ENCODE results near the gene DLG3.
"Not testable (repeated sequence)": the region's sequence is repeated elsewhere in the genome, so short reads cannot be mapped to it uniquely, and the experiment has no call there.

DLG3 gene

DNA sequence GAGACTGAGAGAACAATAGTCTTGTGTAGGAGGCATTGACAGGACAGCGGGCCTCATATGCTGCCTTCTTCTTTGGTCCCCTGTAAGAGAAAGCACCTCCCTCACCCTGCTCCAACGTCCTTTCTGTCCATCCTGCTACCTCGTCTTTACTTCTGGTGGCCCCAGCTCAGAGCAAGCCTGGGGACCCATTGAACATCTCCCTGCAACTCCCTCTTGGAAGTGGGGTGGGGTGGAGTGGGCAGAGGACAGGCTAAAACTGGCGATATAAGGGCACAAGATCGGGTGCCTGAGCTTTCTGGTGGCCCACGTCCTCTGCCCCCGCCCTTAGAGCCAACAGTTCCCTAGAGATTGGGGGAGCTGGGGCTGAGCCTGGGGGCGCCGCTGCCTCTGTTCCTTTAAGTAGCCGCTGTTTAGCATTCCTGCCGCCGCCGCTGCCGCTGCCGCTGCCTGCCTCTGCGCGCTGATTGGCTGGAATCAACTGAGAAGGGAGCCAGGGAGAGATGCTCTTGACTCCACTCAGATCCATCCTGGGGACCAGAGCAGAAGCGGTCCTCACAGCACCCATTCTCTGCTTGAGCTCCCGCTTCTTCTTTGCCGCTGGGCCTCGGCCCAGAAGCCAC lies at the start of gene DLG3:
Gene DLG3, plus strand, starts transcription at position 510 of the 620 bp plus-strand sequence. CDS start 367 bp downstream, outside the sequence.
- no peak for DNase-seq

DNA sequence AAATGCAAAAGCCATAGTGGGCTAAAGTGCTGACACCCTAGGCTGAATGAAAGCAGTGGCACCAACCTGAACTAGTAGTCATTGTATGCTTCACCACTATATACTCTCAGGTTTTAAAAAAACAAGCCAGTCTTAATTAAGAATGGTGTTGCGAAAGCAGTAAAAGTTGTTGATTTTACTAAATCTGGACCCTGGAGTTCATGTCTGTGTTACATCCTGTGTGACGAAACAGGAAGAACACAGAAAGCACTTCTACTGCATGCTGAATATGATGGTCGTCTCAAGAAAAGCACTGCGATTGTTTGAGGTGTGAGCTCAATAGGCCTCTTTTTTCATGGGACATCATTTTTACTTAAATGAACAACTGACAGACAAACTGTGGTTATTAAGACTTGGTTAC lies 45.7 kb upstream of the DLG3 start:
- no peak for DNase-seq

DNA sequence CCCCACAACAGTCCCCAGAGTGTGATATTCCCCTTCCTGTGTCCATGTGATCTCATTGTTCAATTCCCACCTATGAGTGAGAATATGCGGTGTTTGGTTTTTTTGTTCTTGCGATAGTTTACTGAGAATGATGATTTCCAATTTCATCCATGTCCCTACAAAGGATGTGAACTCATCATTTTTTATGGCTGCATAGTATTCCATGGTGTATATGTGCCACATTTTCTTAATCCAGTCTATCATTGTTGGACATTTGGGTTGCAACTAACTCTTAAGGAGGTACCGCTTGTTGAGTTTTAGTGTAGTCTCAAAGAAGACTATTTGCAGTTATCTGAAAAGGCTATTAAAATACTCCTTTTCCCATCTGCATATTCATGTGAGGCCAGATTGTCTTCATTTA lies 44.5 kb upstream of the DLG3 start:
- not testable (repeated sequence) for DNase-seq

DNA sequence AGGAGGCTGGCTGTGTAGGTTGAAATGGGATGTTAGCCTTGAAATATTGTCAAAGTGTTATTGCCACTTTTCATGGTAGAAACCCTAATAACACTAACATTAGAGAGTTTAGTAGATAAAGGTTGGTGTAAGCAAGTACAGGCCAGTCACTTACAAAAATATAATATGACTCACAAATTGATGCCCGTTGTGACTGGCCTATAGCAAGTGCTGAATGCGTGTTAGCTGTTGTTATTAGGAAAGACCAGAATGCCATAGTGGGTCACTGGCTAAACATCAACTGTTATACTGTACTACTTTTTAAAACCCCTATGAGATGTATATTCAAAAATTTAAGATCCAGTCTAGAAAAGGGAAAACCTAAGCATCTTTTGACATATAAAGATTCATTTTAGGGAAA lies 41.9 kb upstream of the DLG3 start:
- no peak for DNase-seq

DNA sequence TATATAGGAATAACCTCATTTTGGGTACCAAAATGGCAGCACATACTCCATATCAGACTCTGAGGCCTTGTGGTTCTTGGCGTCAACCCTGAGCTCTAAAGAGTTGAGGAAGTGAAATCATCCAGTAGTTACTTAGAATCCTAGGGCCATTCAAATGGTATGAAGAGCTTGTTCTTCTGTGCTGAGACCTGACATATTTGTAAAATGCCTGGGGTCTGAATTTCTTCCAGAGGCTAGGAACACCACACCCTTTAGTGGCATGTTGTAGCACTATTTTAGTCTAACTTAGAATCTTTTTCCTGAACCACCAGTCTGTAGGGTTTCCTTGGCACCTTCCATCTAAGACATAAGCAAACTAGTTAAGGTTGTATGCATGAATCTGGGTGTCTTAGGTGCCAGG lies 39.6 kb upstream of the DLG3 start:
- no peak for DNase-seq

DNA sequence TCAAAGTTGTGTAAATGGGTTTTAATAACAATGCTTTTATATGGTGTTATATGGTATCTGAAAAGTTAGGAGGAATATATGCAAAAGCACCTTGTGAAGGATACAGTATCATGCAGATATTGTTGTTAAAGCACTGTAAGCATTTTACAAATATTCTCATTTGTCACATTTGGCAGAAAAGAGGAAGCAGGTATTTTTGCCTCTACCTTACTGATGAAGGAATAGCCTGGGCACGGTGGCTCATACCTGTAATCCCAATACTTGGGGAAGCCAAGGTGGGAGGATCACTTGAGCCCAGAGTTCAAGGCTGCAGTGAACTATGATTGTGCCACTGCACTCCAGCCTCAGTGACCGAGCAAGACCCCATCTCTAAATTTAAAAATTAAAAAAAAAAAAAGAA lies 33.7 kb upstream of the DLG3 start:
- DNase-seq = no peak

DNA sequence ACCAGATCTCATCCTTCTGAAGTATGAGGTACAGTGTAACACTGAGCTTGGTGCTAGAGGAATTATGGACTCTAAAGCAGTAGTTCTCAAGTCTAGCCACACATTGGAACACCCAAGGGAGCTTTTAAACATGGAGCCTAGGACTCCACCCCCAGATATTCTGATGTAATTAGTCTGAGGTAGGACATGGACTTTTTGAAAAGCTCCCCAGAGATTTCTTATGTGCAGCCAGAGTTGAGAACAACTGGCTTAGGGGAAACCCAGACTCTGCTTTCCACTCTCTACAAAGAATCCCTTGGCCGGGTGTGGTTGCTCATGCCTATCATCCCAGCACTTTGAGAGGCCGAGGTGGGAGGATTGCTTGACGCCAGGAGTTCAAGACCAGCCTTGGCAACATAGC lies 33.2 kb upstream of the DLG3 start:
- no peak for DNase-seq

DNA sequence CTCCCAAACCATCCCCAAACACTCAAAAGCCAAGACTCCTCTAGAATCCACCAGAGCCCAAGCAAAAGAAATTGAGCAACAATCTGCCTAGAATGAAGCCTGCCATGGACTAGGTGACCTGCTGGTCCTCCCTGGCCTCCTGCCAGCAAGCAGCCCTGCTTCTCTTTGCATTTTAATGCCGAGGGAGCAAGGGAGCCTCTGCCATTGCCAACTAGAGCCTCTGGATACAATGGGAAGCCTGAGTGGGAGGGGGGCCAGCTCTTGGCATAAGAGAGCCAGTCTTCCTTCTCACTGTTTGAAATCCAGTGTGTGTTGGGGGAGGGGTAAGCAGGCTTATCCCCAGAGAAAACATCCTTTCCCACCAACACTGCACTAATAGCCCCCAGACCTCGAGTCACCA lies 23.0 kb upstream of the DLG3 start:
- no peak for DNase-seq

DNA sequence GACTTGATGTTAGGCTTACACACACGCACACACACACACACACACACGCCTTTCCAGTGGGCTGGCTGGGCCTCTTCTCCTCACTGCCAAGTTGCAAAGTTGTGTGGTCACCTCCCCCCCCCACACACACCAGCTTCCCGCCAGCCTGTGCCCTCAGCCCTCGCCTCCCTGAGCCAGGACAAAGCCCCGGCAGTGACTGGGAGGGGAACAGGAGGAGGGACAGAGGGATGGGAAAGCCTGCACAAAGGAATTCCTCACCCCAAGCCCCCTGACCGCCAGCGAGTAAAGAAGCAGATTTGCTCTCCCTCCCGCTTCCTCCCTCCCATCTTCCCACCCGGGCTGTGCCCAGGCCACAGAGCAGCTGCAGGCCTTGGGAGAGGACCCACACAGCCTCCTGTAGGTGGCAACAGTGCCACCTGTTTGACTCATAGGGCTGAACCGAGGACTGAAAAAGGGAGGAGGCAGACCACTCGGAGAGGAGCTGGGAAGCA lies 21.7 kb upstream of the DLG3 start, which contains the start of gene GDPD2:
Gene GDPD2, plus strand, starts transcription at position 464 of the 491 bp plus-strand sequence. CDS start 1,671 bp downstream, outside the sequence.
- DNase-seq = peak; percentile 22

DNA sequence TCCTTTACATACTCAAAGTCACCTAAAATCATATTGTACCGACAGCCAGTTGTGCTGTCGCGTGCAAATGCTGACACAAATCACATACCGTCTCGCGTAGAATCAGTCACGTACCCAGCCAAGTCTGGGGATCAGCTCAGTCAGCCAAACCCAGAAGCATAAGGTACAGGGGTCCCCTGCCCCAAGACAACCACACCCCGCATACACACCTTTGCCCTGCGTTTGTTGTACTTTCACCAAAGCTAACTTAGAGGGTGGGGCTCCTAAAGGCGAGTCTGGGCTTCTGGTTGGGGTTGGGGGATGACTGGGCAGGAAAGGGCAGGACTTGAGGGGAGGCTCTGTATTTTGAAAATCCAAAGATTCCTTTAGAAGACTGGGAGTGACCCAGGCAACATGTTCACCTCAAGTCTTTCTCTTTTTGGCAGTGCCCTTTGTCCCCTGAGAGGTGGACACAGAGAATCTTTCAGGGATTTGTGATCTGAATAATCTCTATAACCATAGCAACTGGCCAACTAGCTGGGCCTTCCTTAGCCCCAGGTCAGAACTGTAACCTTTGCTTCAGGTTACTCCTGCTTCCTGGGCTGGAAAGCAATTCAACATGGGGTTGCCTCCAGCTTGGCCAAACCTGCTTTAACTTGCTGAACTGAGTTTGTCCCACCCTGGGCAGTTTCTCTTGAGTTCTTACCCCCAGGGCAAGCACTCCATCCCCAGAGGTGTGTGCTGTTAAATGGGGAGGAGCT lies 20.5 kb upstream of the DLG3 start:
- DNase-seq = no peak

DNA sequence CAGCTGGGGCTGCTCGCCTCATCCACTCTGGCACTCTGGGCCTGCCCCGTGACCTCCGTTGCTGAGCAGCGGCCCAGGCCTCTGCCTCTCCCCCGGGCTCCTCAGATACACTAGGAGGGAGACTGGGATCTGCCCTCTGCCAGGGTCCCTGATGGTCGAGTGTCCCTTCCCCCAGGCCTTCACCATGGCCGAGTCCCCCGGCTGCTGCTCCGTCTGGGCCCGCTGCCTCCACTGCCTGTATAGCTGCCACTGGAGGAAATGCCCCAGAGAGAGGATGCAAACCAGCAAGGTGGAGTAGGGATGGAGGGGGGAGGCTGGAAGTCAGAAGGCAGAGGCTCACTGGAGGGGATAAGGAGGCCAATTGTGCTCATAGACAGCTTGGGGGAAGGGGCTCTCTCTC lies 19.8 kb upstream of the DLG3 start:
- no peak for DNase-seq

DNA sequence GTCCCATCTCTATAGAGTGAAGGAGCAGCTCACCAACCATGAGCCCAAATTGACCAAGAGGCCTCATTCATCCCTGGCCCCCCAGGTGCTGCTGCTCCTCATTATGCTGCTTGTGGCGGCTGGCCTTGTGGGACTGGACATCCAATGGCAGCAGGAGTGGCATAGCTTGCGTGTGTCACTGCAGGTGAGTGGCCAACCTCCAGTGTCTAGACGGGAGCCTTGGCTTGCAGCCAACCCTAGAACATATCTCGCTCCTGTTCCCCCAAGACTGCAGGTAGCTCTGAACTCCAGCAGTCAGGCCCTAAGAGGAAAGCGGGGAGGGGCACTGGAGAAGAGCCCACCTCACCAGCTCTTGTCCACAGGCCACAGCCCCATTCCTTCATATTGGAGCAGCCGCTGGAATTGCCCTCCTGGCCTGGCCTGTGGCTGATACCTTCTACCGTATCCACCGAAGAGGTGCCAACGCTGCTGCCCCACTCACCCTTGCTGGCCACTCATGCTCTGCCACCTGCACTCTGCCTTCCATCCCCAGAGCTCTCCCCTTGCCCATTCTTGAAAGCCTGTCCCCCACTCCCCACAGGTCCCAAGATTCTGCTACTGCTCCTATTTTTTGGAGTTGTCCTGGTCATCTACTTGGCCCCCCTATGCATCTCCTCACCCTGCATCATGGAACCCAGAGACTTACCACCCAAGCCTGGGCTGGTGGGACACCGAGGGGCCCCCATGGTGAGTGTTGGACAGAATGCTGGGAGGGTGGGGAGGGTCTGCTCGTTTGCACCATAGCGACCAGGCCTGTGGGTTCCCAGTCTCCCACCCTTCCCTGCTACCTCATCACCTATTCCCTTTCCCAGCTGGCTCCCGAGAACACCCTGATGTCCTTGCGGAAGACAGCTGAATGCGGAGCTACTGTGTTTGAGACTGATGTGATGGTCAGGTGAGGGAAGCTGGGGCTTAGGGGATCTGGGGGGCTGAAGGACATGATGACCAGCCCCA lies 18.1 kb upstream of the DLG3 start:
- DNase-seq = no peak

DNA sequence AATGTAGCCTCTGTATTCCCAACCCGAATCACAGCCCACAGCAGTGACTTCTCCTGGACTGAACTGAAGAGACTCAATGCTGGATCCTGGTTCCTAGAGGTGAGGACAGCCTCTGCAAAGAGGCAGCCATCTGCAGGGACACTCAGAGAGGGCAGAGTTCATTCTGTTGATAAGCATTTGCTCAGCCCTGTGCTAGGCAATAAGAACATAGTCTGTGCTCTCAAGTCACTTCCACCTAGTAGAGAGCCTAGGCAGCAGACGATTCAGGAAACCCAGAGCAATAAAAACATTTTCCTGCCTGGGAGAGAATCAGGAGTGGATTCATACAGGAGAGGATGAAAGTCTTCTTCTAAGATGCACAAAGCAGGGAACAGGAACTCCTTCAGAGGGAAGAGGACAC lies 17.3 kb upstream of the DLG3 start:
- DNase-seq = no peak

DNA sequence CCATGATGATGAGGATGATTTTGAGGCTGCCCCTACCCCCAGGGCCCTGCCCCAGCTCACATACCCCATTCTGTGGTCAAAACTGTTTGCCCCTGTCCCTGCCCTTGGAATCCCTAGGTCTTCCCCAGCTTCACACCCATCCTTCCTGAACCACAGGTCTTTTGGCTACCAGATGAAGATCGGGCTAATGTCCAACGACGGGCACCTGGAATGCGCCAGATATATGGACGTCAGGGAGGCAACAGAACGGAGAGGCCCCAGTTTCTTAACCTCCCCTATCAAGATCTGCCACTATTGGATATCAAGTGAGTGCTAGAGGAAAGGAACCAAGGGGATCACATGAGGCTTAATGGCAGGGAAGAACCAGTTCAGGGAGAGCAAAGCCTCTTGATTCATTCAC lies 14.9 kb upstream of the DLG3 start:
- DNase-seq = no peak

DNA sequence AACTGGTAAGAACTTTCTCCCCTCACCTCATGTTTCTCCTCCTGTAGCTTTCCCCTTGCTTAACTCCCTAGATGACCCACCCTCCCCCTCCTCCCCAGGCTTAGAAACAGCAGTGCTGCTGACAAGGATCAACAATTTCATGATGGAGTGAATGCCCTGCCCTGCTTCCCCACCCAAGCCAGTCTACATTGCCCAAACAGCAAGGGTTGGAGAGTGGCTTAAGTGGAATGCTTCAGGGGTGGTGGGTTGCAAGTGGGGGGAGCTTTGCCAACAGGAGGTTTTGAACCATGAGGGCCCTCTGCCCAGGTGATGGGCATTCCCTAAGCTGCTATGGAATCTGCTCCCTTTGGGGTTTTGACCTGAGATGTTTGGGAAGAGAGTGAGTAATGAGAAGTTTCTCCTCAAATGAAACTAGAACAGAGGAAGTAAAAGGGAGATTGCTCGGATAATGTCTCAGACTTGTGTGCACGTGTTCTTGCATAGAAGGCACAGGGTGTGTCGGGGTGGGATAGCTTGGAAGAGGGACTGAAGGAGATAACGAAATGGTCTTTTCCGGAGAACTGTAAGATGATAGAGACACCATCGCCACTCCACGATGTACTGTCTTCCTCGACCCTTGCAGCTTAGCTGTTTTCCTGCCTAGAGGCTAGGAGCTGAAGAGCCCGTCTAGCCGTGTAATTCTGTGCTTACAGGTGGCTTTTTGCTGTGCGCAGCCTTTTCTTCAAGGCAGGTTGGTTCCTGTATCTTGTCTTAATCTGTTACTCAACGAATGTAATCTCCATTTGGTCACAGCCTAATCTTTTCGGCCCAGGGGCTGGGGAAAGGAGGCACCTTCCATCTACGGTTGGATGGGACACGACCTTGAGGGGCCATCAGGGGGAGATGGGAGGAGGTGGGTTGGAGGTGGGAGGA lies 11.4 kb upstream of the DLG3 start:
- DNase-seq = no peak

DNA sequence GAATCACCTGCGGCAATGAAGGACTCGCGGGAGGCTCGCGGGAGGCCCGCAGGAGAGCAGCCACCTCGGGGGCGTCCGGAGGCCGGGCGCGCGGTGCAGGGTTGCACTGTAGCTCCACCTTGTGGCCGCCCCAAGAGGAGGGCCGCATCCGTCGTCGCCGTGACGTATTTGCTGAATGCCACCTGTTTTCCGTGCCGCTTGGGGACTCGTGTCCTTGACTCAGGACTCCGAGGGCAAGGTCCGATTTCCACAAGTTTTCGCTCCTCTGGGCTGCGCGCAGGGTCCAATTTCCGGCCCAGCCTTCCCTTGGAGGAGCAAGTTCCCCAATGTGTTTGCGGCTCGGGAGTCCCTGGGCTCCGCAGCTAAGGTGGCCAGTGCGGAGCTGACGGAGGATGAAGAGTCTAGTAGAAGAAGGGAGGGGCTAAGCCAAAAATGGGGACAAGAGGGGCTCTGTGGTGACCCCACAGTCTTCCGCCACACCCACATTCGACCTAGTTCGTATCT lies 10.7 kb upstream of the DLG3 start:
- DNase-seq = peak; percentile 62

DNA sequence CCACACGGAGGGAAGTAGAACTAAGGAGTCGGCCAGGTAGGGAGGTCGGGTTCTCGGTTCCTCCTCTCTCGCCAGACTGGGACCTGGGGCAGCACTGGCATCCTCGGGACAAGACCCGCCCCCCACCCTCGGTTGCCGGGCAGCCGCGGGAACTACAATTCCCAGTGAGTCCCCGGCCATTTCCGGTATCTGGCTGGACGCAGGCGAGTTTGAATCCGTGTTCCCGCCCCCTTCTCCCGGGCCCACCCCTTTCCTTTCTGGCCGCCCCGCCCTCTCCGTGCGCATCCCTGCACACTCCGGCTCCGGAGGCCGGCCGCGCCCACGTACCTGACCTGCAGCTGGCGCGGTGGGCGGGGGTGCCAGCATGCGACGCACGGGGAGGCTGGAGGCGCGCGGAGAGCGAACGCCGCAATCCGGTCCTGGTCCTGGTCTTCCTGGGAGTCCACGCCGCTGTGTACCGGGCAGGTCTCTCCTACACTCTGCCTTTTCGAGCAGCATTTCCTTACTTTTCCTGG lies 10.2 kb upstream of the DLG3 start:
- peak; percentile 74 for DNase-seq

DNA sequence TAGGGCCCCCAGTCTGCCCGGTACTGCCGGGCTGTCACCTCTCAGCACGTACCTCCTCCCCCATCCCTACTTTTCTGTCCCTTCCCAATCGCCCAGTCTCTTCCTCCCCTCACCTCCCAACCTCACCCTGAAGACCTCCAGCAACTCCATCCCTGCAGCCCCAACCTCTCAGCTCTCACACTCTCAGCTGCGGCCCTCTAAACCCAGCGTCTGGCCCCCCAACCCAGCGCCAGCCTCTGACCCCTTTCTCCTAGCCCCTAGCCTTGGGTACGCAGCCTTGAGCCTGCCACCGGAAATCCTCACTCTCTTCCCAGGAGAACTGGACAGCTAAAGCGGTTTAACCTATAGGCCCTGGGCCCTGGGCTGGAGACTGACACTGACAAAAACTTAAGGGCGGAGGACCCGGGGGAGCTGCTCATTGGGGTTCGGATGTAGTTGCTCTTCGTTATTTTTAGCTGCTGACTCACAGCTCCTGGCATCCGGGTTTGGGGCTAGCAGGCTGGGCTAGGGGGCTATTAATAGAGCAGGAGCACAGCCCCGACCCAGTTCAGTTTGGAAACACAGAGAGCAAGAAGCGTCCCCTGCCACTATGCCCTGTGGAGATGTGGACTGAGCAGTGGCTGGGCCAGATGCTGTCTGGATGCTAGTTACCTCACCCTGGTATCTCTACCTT lies 9.6 kb upstream of the DLG3 start:
- no peak for DNase-seq

DNA sequence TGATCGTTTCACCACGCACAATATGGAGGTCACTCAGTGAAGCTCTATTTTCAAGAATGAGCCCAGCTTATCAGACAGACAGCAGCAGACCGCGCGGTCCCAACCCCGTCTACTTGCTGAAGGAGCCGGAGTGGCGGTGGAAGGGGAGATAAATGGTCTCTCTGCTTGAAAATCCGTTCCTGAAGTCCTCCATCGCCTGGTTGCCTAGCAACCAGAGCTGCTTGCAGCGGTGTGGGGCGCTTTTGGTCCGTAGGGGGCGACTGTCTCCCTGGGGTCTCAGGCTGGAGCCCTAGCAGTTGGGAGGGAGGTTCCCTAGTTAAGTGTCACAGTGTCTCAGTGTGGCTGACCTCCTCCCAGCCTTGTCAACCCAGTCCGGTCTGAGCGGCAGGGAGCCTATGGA lies 8.3 kb upstream of the DLG3 start:
- peak; percentile 3 for DNase-seq

DNA sequence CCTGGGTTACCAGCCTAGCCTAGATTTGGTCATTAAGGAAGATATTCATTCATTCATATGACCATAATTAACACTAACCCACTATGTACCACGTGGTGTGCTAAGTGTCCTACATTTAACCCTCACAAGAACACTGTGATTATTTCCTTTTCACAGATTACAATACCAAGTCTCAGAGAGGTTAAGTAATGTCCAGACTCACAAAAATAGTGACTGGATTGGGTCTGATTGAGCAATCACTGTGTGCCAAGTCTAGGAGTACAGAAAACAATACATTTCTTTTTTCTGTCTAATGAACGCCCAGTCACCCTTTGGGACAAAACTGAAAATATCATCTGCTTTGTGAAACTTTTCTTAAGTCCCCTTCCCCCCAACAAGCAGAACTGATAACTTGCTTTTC lies 7.6 kb upstream of the DLG3 start:
- DNase-seq = no peak

Measured in hematopoietic multipotent progenitor cell treated with erythropoietin and hydrocortisone succinate and interleukin-3 and kit ligand, for 8 days (in vitro differentiated cells).